GM19043 (cell line): ENCODE results near the gene STRIT1.
"Not testable (repeated sequence)": the region's sequence is repeated elsewhere in the genome, so short reads cannot be mapped to it uniquely, and the experiment has no call there.

Experiments used
- ATAC-seq: cut with Tn5 transposase; IDR thresholded peaks from one replicate; pipeline ENCODE4 v1.9.1; 2021; ENCODE audit warnings: low read depth; ENCODE audit not compliant: unreplicated experiment

STRIT1 gene

GRCh38 chr3:155274435-155274834 is 19.0 kb downstream of the STRIT1 start:
- ATAC-seq, result not testable (repeated sequence)

- no peak for ATAC-seq
These were observed 22.2 kb downstream of the STRIT1 start for GRCh38 chr3:155271343-155271613.

GRCh38 chr3:155270485-155271342 is 22.8 kb downstream of the STRIT1 start:
- ATAC-seq, result no peak

GRCh38 chr3:155270063-155270462 is 23.4 kb downstream of the STRIT1 start:
- ATAC-seq, result no peak

- not testable (repeated sequence) for ATAC-seq
These were observed 30.6 kb downstream of the STRIT1 start for GRCh38 chr3:155262855-155263254.

- ATAC-seq, result no peak
These were observed 31.2 kb downstream of the STRIT1 start for GRCh38 chr3:155262295-155262694.

GRCh38 chr3:155254445-155254844 is 39.0 kb downstream of the STRIT1 start:
- ATAC-seq, result no peak

- no peak for ATAC-seq
These were observed 40.9 kb downstream of the STRIT1 start for GRCh38 chr3:155252535-155252934.

GRCh38 chr3:155252021-155252420 is 41.5 kb downstream of the STRIT1 start:
- no peak for ATAC-seq

- no peak for ATAC-seq
These were observed 44.8 kb downstream of the STRIT1 start for GRCh38 chr3:155248531-155249187.

- ATAC-seq, result no peak
These were observed 48.8 kb downstream of the STRIT1 start for GRCh38 chr3:155244699-155245098.

- ATAC-seq, result no peak
These were observed 49.3 kb downstream of the STRIT1 start for GRCh38 chr3:155244216-155244615.

GRCh38 chr3:155243512-155243921 is 50.0 kb downstream of the STRIT1 start:
- ATAC-seq, result no peak

- ATAC-seq, result no peak
These were observed 51.1 kb downstream of the STRIT1 start for GRCh38 chr3:155242342-155242741.

GRCh38 chr3:155241579-155241978 is 51.9 kb downstream of the STRIT1 start:
- no peak for ATAC-seq
